ENCODE results near the gene BLOC1S1. TPM values are rescaled to one million over a fixed set of nuclear protein-coding genes. Genes with fewer than 3 reads are reported as not detected.

BLOC1S1 gene
- total RNA-seq: 108 and 152 TPM in 2 replicates

GRCh38 chr12:55715833-55716581, at the start of gene BLOC1S1:
TSS of gene BLOC1S1 (plus strand) at chr12:55716046. CDS start at chr12:55716052, 6 bp downstream.

GRCh38 chr12:55707841-55708694, 7.8 kb upstream of the BLOC1S1 start, which contains the start of gene ITGA7:
TSS of gene ITGA7 (minus strand) at chr12:55707904. CDS start at chr12:55707682, 222 bp downstream.

GRCh38 chr12:55720071-55720564, 4.3 kb downstream of the BLOC1S1 start, which contains the start of gene RDH5:
TSS of gene RDH5 (plus strand) at chr12:55720393. CDS start at chr12:55721185, 792 bp downstream.

GRCh38 chr12:55728939-55729818, 13.3 kb downstream of the BLOC1S1 start, which contains the start of gene CD63:
TSS of gene CD63 (minus strand) at chr12:55729009. CDS start at chr12:55728341, 668 bp downstream.

GRCh38 chr12:55742719-55743405, 27.0 kb downstream of the BLOC1S1 start, which contains the start of gene GDF11:
TSS of gene GDF11 (plus strand) at chr12:55743122. CDS start at chr12:55743317, 195 bp downstream.

Other genes with a start within 250 kb of the BLOC1S1 start
- not detected in 2 replicates for gene OR6C70, start 245.9 kb upstream of the BLOC1S1 start, total RNA-seq
- not detected in 2 replicates for gene OR6C68, start 223.7 kb upstream of the BLOC1S1 start, total RNA-seq
- gene OR6C4, start 166.4 kb upstream of the BLOC1S1 start, total RNA-seq: not detected in 2 replicates
- gene OR2AP1, start 143.6 kb upstream of the BLOC1S1 start, total RNA-seq: not detected in 2 replicates
- gene OR10P1, start 79.2 kb upstream of the BLOC1S1 start, total RNA-seq: not detected in 2 replicates
- 0.05 and 0.28 TPM in 2 replicates for gene ITGA7, start 8.1 kb upstream of the BLOC1S1 start, total RNA-seq
- 0.63 TPM in 1 of 2 replicates, not detected in the other for gene RDH5, start 4.3 kb downstream of the BLOC1S1 start, total RNA-seq
- gene CD63, start 13.0 kb downstream of the BLOC1S1 start, total RNA-seq: 551 and 563 TPM in 2 replicates
- 6.0 and 9.2 TPM in 2 replicates for gene GDF11, start 27.1 kb downstream of the BLOC1S1 start, total RNA-seq
- gene SARNP, start 101.7 kb downstream of the BLOC1S1 start, total RNA-seq: 116 and 121 TPM in 2 replicates
- gene ORMDL2, start 102.0 kb downstream of the BLOC1S1 start, total RNA-seq: 37.2 and 39.4 TPM in 2 replicates
- 19.1 and 29.6 TPM in 2 replicates for gene DNAJC14, start 113.5 kb downstream of the BLOC1S1 start, total RNA-seq
- gene MMP19, start 126.9 kb downstream of the BLOC1S1 start, total RNA-seq: 1.1 and 1.2 TPM in 2 replicates
- gene PYM1, start 211.8 kb downstream of the BLOC1S1 start, total RNA-seq: 57.3 and 64.0 TPM in 2 replicates
- 141 and 497 TPM in 2 replicates for gene DGKA, start 215.1 kb downstream of the BLOC1S1 start, total RNA-seq
- gene PMEL, start 250.0 kb downstream of the BLOC1S1 start, total RNA-seq: 1.9 and 2.6 TPM in 2 replicates